ENCODE results near the gene LSM2.
A peak's percentile ranks its signal among the peaks of the same experiment; 100 is the strongest.

LSM2 gene

DNA sequence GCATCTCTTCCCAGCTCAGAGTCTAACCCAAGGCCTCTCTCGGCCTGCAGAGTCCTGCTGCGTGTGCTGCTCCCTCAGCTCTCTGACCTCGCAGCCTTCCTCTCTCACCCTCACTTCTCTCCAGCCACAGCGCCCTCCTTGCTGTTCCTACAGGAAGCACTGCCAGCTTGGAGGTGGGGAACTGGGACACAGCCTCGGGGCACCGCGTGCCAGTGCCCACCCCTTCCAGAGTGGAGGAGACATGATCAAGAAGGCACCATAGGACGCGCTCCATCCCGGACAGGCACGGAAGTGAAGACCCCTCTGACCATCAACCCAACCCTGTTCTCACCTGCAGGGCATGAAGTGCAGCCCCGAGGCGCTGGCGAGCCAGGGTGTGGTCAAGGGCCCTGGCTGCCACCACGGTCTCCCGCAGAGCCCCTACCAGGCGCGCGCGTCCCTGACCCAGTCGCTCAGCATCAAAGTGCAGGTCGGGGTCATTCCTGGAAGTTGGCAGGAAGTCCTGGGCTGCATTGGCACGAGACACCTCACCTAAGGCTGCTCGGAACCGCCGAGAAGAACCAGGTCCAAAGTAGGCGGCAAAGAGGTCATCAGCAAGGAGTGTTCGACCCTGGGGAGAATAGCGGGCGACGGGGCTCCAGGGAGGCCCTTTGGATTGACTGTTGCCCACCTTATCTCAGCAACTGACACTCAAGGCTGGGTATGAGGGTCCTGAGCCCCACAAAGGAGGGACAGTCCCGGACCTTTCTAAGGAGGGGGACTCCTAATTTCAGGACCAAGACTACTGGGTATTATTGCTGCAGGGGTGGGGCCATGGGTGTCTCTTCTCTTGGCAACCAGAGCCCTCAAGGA, 30.9 kb downstream of the LSM2 start:
- no peak for DNase-seq

GRCh38 chr6:31775184-31775583, 31.6 kb downstream of the LSM2 start:
- DNase-seq: no peak

DNA sequence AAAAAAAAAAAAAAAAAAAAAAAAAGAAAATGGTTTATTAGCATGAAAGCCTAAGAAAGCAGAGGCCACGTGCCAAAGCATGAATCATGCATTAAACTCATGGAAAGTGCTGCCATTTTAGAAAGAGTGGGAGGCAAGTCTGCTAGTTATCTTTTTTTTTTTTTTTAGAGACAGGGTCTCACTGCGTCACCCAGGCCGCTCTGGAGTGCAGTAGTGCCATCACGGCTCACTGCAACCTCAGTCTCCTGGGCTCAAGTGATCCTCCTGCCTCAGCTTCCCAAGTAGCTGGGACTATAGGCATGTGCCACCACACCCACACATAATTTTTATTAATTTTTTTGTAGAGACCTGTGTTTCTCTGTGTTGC, 34.8 kb downstream of the LSM2 start:
- no peak for DNase-seq

- DNase-seq: no peak
These were observed 35.9 kb downstream of the LSM2 start for GRCh38 chr6:31770860-31771259.

DNA sequence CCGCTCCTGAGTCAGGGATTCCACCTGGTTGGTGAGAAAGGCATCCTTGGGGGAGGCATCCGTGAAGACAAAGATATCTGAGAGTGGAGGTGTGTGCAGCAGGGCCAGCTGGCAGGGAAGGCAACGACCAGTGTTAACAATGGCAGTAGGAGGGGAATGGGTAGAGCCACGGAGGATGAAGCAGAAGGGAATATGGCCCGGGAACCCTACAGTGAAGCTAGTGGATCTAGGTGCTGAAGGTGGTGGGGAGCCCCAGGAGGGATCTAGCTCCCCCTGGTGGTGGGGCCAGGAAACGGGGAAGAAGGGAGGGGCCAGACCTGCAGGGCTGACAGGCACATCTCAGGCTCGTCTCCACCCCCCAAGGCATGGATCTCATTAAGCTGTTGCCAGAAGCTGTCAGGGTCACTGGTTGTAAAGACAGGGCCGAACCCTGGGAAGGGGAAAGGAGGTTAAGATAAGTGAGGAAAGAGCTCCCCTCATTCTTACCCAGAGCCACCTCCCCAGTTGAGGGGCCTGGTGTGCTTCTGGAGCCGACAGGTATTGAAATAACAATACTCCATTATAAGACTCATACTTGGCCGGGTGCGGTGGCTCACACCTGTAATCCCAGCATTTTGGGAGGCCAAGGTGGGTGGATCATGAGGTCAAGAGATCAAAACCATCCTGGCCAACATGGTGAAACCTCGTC, 36.9 kb downstream of the LSM2 start:
- no peak for DNase-seq

GRCh38 chr6:31768363-31769257, 38.2 kb downstream of the LSM2 start:
- no peak for DNase-seq

DNA sequence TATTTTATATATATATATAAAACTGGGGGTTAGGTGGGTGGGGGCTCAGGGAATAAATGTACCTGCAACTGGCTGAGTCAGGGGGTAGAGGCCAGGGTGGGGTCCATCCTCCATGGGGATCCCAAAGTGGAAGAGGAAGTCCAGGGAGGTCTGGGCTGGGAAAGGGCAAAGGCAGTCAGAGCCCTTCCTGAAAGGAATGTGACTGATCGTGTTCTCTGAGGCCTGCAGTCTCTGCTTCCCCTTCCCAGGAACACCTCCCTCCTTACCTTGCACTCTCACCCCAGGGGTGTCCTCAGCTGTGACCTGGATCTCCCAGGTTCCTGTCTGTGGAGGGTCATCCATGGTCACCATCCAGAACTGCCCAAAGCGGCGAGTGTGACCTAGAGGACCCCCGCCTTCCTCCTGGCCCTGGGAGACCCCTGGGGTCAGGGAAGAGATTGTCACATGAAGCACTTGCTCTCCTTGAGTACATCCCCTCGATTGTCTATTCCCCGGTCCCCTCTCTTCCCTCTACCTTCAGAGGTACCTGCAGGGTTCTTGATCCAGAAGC, 39.6 kb downstream of the LSM2 start:
- DNase-seq: no peak

GRCh38 chr6:31765910-31766794, 40.6 kb downstream of the LSM2 start:
- peak; percentile 5 for DNase-seq

DNA sequence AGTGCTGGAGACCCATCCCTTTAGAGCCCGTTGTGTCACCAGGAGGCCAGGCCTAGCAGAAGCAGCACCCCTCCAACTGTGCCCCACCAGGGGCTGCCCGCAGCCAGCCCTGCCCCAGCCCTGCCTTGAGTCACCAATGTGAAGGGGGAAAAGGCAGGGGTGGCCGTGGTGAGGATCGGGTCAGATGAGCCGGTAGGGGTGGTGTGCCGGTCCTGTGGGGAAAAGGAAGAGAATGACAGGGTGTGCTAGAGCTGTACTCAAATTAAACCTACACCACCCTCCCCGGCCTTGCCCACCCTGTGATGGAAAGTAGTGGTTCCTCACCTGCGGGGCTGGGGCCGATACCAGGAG, 41.2 kb downstream of the LSM2 start:
- no peak for DNase-seq

- no peak for DNase-seq
These were observed 42.6 kb downstream of the LSM2 start for GRCh38 chr6:31764198-31764597.

DNA sequence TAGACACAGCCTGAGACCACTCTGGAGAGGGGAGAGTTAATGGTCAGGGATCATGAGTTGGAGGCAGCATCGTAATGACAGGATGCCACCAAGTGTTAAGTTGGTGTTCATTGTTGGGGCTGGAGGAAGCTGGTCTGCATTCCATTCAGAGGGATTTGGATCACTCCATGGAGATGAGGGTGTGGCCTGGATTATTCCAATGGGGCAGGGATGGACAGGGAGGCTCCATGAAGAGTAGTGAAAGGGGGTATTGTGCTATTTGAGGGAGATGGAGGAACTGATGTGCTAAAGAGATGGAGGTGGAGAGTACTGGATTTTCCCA, 43.2 kb downstream of the LSM2 start:
- DNase-seq: peak; percentile 11

GRCh38 chr6:31762878-31763618, 43.7 kb downstream of the LSM2 start:
- no peak for DNase-seq

GRCh38 chr6:31762356-31762755, 44.4 kb downstream of the LSM2 start, which contains the start of gene SAPCD1:
Gene SAPCD1 (plus strand): TSS chr6:31762656. CDS start chr6:31763055, 399 bp downstream.
- no peak for DNase-seq

DNA sequence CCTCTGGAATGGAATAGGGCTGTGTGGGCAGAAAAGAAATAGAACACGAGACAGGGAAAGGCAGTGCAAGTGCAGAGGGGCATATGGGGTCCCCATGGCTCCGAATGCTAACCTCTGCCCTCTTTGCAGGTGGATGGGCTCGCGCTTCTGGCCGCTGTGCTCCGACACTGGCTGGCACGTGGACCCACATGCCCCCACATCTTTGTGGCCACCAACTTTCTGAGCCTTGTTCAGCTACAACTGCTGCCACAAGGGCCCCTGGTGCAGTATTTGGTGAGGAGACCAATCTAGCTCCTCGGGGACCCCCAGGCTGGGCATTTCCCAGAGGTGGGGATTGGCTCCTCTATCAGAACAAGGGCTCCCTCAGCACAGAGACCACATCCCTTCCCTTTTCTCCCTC, 45.4 kb downstream of the LSM2 start:
- no peak for DNase-seq

- no peak for DNase-seq
These were observed 46.0 kb downstream of the LSM2 start for GRCh38 chr6:31760790-31761189.

DNA sequence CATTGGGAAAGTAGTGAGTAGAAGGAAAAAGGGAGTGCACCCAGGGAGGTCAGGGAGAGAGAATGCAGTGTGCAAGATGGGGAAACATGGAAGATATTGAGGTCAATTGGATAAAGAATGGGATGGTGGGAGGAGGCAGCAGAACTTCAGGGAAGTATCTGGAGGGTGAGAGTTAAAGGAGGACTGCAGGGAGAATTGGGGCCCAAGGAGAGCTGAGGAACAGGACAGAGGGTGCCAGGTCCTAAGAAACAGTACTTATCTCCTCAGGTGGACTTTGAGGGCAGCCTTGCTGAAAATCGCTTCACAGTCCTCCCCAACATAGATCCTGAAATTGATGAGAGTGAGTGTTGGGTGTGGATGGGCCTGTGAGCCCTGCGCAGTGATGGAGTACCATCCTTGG, 48.5 kb downstream of the LSM2 start:
- DNase-seq: no peak

DNA sequence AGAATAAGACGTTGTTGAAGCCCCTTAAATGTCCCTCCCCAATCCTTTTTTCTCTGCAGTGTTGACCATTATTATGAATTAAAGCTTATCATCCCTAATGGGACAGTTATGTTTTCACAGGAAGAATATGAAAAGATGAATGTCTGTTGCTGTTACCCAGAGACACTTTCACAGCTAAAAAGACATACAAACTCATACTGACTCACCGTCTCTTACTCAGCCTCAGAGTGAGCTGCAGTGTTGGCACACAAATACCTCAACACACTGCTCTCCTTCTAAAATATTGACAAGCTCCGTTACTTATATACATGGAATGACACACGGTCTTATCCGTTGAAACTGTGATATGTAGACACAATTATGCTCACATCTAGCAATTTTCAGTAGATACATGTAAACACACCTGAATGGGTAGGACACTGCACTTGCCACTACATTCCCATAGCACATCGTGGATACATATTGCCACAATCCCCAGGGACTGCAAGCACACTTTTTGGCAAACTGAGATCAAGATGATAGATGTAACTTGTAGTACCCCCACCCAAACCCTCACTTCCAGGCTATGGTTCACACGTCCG, 53.9 kb downstream of the LSM2 start:
- DNase-seq: no peak

GRCh38 chr6:31750411-31751022, 56.2 kb downstream of the LSM2 start:
- DNase-seq: no peak

DNA sequence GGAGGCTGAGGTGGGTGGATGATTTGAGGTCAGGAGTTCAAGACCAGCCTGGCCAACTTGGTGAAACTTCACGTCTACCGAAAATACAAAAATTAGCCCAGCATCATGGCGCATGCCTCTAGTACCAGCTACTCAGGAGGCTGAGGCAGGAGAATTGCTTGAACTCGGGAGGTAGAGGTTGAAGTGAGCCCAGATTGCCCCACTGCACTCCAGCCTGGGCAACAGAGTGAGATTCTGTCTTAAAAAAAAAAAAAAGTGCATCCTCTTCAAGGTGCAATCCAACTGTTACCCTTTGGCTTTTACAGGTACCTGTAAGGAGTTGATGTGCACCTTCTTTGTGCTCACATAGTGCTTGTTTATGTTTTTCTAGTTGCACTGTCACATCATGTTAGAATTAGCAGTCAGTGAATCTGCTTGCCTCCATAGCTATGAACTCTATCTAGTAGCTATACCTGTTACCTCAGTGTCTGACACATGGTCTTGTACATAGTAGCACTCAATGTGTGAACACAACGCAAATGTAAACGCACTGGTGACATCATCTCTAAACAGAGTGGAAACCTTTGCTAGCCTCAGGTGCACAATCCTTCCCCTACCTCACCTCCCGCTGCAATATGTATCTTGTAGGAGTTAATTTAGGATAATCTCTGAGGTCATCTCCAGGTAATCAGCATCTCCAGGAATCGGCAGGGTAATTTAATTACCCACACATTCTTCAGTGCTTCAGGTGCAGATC, 57.3 kb downstream of the LSM2 start:
- no peak for DNase-seq
